ENCODE results near the gene FAM20A.

GRCh38 chr17:68519911-68520310, 81.3 kb downstream of the FAM20A start:
- TF ChIP-seq POLR2A (IDR thresholded peaks at IDR 0.05) = no peak
- TF ChIP-seq CTCF (IDR thresholded peaks at IDR 0.05) = no peak
